Neural cell (in vitro differentiated cells): ENCODE measurements around the gene SLIT3. TPM values are rescaled to one million over a fixed set of nuclear protein-coding genes. Genes with fewer than 3 reads are reported as not detected.

Experiments used
- H2AFZ ChIP-seq: fragments of 200-600, 300-800 bp; sonication (generic), shearing (Covaris generic); 2 replicates; pipeline ENCODE4 v1.6.0; 2014; ENCODE audit warnings: low read depth, mild to moderate bottlenecking, antibody characterized with exemption, low read length, moderate library complexity
- H3F3A ChIP-seq: fragments of 200-600 bp; shearing (Covaris generic); 2 replicates; pipeline ENCODE4 v1.6.1; 2016; ENCODE audit warnings: mild to moderate bottlenecking, moderate library complexity, mixed read lengths, antibody characterized with exemption, low read length; ENCODE audit not compliant: insufficient read depth, poor library complexity, severe bottlenecking
- H3K27ac ChIP-seq: fragments of 200-600, 300-800 bp; sonication (generic), shearing (Covaris generic); 2 replicates; pipeline ENCODE4 v1.5.1; 2014; ENCODE audit warnings: mild to moderate bottlenecking, low read length, moderate library complexity
- H3K27me3 ChIP-seq: fragments of 300-800, 200-600 bp; sonication (generic), shearing (Covaris generic); 2 replicates; pipeline ENCODE4 v1.6.0; 2014; ENCODE audit warnings: mild to moderate bottlenecking, low read depth, low read length, moderate library complexity; ENCODE audit not compliant: insufficient read depth
- H3K36me3 ChIP-seq: fragments of 300-800, 200-600 bp; sonication (generic), shearing (Covaris generic); 2 replicates; pipeline ENCODE4 v1.5.1; 2014; ENCODE audit warnings: mild to moderate bottlenecking, antibody characterized with exemption, low read length, moderate library complexity; ENCODE audit not compliant: insufficient read depth
- H3K4me2 ChIP-seq: fragments of 300-800, 200-600 bp; sonication (generic), shearing (Covaris generic); 2 replicates; pipeline ENCODE4 v1.6.0; 2014; ENCODE audit warnings: mild to moderate bottlenecking, low read length
- H3K4me3 ChIP-seq: fragments of 300-800, 200-600 bp; sonication (generic), shearing (Covaris generic); 2 replicates; pipeline ENCODE4 v1.5.1; 2014; ENCODE audit warnings: mild to moderate bottlenecking, low read length, moderate library complexity
- H3K79me2 ChIP-seq: fragments of 200-600 bp; shearing (Covaris generic); replicated peaks from 2 replicates; pipeline ENCODE4 v1.6.0; 2014; ENCODE audit warnings: mild to moderate bottlenecking, low read length, moderate library complexity; ENCODE audit not compliant: insufficient read depth
- H3K9ac ChIP-seq: fragments of 300-800, 200-600 bp; sonication (generic), shearing (Covaris generic); 2 replicates; pipeline ENCODE4 v1.6.1; 2016; ENCODE audit warnings: mild to moderate bottlenecking, low read length, mixed read lengths
- H3K9me2 ChIP-seq: fragments of 200-600 bp; shearing (Covaris generic); 2 replicates; pipeline ENCODE4 v1.6.1; 2016; ENCODE audit warnings: mild to moderate bottlenecking, low read length, mixed read lengths; ENCODE audit not compliant: insufficient read depth
- H3K9me3 ChIP-seq: fragments of 200-600, 300-800 bp; sonication (generic), shearing (Covaris generic); 2 replicates; pipeline ENCODE4 v1.6.1; 2016; ENCODE audit warnings: mild to moderate bottlenecking, mixed run types, low read length, moderate library complexity, mixed read lengths
- H4K20me1 ChIP-seq: fragments of 200-600 bp; shearing (Covaris generic); 2 replicates; pipeline ENCODE4 v1.6.1; 2016; ENCODE audit warnings: mild to moderate bottlenecking, mixed run types; ENCODE audit not compliant: insufficient read depth
- EP300 ChIP-seq: fragments of 450-650 bp; conservative IDR thresholded peaks from 2 replicates; pipeline ENCODE4 v1.6.1; 2014; ENCODE audit warnings: antibody characterized with exemption, mild to moderate bottlenecking, moderate library complexity; ENCODE audit not compliant: poor library complexity, severe bottlenecking
- EZH2 ChIP-seq: fragments of 200-600, 300-800 bp; shearing (Covaris generic), sonication (generic); IDR thresholded peaks from 2 replicates; pipeline ENCODE4 v1.6.1; 2014; ENCODE audit warnings: antibody characterized with exemption, low read length, borderline replicate concordance, mild to moderate bottlenecking; ENCODE audit not compliant: insufficient read depth, poor library complexity, severe bottlenecking
- MXI1 ChIP-seq: fragments of 450-650 bp; conservative IDR thresholded peaks from 2 replicates; pipeline ENCODE4 v1.6.1; 2014; ENCODE audit warnings: antibody characterized with exemption, mild to moderate bottlenecking; ENCODE audit not compliant: poor library complexity, severe bottlenecking
- POLR2AphosphoS5 ChIP-seq: IDR thresholded peaks from 2 replicates; pipeline ENCODE4 v1.6.1; 2012
- RAD21 ChIP-seq: fragments of 450-650 bp; conservative IDR thresholded peaks from 2 replicates; pipeline ENCODE4 v1.6.1; 2014; ENCODE audit warnings: antibody characterized with exemption, mild to moderate bottlenecking, moderate library complexity
- SMC3 ChIP-seq: fragments of 450-650 bp; conservative IDR thresholded peaks from 2 replicates; pipeline ENCODE4 v1.6.1; 2014; ENCODE audit warnings: antibody characterized with exemption, mild to moderate bottlenecking, moderate library complexity; ENCODE audit not compliant: poor library complexity
- TAF1 ChIP-seq: IDR thresholded peaks from 2 replicates; pipeline ENCODE4 v1.6.1; 2012; ENCODE audit warnings: low read depth
- polyA plus RNA-seq: library from polyadenylated mRNA; depleted of rRNA; stranded (reverse); fragments of >200 nt; gene quantifications from 2 replicates; pipeline ENCODE4 v1.2.3, GENCODE V29; 2014
- TF ChIP-seq, protein P1 (sequence below): fragments of 450-650 bp; IDR thresholded peaks from 2 replicates; pipeline ENCODE4 v1.5.1; 2014; ENCODE audit warnings: antibody characterized with exemption, mild to moderate bottlenecking, moderate library complexity; ENCODE audit not compliant: poor library complexity, severe bottlenecking
- TF ChIP-seq, protein P2 (sequence below): IDR thresholded peaks from 2 replicates; pipeline ENCODE4 v1.6.1; 2012; ENCODE audit warnings: borderline replicate concordance

The SLIT3 gene
- polyA plus RNA-seq, 1 donor from 2014 or later = 1.2 TPM

DNA sequence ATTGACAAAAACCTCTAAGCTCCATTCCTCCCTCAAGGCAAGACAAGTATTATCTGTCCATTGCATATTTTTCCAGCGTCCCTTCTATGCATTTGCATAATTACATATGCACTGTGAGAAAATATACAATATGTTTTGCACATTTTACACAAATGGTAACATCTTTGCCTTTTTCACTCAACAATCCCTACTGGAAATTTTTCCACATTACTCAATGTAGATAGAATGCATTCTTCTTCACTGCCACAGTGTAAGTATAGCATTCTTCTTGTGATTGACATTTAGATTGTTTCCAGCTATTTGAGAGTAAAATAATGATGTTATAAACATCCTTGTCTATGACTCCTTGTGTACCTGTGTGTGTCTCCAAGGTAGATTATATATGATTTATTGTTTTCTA, 205.0 kb downstream of the SLIT3 start:
- Histone ChIP-seq H3K27ac (no peak overlapping the region), H3K4me2 (no peak overlapping the region), H3K27me3 (no peaks in the 10 kb centered on the region), H3K9me3 (no peaks in the 10 kb centered on the region), H3K9me2 (no peaks in the 10 kb centered on the region), H2AFZ (no peak overlapping the region), H3K4me3 (no peak overlapping the region), H3K36me3 (no peaks in the 10 kb centered on the region), H4K20me1 (no peaks in the 10 kb centered on the region), H3K79me2 (no peaks in the 10 kb centered on the region), H3K9ac (no peak overlapping the region), H3F3A (no peaks in the 10 kb centered on the region)
- no peak for TF ChIP-seq TAF1
- TF ChIP-seq EP300 = peak; percentile 44
- TF ChIP-seq EZH2 = no peak
- no peak for TF ChIP-seq RAD21
- TF ChIP-seq SMC3 = no peak
- TF ChIP-seq POLR2AphosphoS5 = peak; percentile 45
- TF ChIP-seq, protein P1, sequence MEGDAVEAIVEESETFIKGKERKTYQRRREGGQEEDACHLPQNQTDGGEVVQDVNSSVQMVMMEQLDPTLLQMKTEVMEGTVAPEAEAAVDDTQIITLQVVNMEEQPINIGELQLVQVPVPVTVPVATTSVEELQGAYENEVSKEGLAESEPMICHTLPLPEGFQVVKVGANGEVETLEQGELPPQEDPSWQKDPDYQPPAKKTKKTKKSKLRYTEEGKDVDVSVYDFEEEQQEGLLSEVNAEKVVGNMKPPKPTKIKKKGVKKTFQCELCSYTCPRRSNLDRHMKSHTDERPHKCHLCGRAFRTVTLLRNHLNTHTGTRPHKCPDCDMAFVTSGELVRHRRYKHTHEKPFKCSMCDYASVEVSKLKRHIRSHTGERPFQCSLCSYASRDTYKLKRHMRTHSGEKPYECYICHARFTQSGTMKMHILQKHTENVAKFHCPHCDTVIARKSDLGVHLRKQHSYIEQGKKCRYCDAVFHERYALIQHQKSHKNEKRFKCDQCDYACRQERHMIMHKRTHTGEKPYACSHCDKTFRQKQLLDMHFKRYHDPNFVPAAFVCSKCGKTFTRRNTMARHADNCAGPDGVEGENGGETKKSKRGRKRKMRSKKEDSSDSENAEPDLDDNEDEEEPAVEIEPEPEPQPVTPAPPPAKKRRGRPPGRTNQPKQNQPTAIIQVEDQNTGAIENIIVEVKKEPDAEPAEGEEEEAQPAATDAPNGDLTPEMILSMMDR = no peak
- TF ChIP-seq, protein P2, sequence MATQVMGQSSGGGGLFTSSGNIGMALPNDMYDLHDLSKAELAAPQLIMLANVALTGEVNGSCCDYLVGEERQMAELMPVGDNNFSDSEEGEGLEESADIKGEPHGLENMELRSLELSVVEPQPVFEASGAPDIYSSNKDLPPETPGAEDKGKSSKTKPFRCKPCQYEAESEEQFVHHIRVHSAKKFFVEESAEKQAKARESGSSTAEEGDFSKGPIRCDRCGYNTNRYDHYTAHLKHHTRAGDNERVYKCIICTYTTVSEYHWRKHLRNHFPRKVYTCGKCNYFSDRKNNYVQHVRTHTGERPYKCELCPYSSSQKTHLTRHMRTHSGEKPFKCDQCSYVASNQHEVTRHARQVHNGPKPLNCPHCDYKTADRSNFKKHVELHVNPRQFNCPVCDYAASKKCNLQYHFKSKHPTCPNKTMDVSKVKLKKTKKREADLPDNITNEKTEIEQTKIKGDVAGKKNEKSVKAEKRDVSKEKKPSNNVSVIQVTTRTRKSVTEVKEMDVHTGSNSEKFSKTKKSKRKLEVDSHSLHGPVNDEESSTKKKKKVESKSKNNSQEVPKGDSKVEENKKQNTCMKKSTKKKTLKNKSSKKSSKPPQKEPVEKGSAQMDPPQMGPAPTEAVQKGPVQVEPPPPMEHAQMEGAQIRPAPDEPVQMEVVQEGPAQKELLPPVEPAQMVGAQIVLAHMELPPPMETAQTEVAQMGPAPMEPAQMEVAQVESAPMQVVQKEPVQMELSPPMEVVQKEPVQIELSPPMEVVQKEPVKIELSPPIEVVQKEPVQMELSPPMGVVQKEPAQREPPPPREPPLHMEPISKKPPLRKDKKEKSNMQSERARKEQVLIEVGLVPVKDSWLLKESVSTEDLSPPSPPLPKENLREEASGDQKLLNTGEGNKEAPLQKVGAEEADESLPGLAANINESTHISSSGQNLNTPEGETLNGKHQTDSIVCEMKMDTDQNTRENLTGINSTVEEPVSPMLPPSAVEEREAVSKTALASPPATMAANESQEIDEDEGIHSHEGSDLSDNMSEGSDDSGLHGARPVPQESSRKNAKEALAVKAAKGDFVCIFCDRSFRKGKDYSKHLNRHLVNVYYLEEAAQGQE = peak; percentile 17
- TF ChIP-seq MXI1 = no peak

DNA sequence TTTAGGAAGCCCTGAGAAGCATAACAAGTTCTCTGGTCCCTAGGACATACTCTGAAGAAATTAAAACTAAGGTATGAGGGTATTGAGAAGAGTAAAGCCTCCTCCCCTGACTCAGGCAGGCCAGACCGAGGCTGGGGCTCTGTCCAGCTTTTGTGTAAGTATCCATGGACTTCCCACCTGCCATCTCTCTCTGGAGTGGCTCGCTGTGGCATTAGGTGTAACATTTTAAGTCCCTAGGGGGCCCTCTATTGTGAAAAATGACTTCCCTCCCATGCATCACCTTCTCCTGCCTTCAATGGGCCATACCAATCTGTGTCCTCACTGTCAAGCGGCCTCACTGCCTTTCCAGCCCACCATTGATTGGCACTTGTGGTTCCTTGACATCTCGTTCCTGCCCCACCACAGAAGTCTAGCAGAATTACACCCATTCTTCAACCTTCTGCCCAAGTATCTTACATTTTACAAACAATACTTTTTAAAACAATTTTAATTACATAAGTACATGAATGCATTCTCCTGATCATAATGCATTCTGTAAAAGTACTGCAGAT, 205.5 kb downstream of the SLIT3 start:
- TF ChIP-seq, protein P1 = no peak
- no peak for TF ChIP-seq MXI1
- TF ChIP-seq TAF1 = no peak
- TF ChIP-seq POLR2AphosphoS5 = no peak
- TF ChIP-seq EP300 = no peak
- TF ChIP-seq SMC3 = no peak
- no peak for TF ChIP-seq RAD21
- no peak for TF ChIP-seq EZH2
- Histone ChIP-seq H2AFZ (no peak overlapping the region), H3K9ac (no peak overlapping the region), H3K27me3 (no peaks in the 10 kb centered on the region), H3K9me3 (no peaks in the 10 kb centered on the region), H3K27ac (no peak overlapping the region), H3K4me3 (no peak overlapping the region), H3K9me2 (no peaks in the 10 kb centered on the region), H3K36me3 (no peaks in the 10 kb centered on the region), H3K79me2 (no peaks in the 10 kb centered on the region), H3F3A (no peaks in the 10 kb centered on the region), H4K20me1 (no peaks in the 10 kb centered on the region), H3K4me2 (no peak overlapping the region)
